T-helper 1 cell treated with Interleukin-12 subunit alpha and Interleukin-12 subunit beta and Interleukin-4 antibody, amounts not matched to agents 30 μg/mL and 1 μg/mL, for 36 hours (primary cell): ENCODE measurements around the gene PACS1.

Experiments used
- H3K27ac Mint-ChIP-seq: one replicate; pipeline ENCODE4 v1.8.0; 2021; ENCODE audit warnings: mild to moderate bottlenecking, mixed read lengths
- H3K27me3 Mint-ChIP-seq: one replicate; pipeline ENCODE4 v1.8.0; 2021; ENCODE audit warnings: low read depth, mixed read lengths
- H3K36me3 Mint-ChIP-seq: one replicate; pipeline ENCODE4 v1.8.0; 2021; ENCODE audit warnings: low read depth, mixed read lengths
- H3K4me1 Mint-ChIP-seq: one replicate; pipeline ENCODE4 v1.8.0; 2021; ENCODE audit warnings: low read depth, mixed read lengths
- H3K4me3 Mint-ChIP-seq: one replicate; pipeline ENCODE4 v1.8.0; 2021; ENCODE audit warnings: mild to moderate bottlenecking, moderate library complexity, mixed read lengths
- H3K9me3 Mint-ChIP-seq: one replicate; pipeline ENCODE4 v1.8.0; 2021; ENCODE audit warnings: mixed read lengths

The PACS1 gene

DNA sequence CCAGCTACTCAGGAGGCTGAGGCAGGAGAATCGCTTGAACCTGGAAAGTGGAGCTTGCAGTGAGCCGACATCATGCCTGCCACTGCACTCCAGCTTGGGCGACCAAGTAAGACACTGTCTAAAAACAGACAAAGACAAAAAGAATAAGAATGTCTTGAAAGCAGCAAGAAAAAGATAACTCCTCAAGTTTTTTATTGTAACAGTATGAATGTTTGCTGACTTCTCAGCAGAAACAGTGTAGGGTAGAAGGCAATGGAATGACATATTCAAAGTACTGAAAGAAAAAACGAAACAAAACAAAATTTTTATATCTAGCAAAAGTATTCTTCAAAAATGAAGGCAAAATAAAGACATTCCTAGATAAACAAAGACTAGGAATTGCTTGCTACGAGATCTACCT lies 76.9 kb downstream of the PACS1 start:
- peaks cover 8% of the 10 kb centered on the region for H3K9me3 Mint-ChIP-seq
- H3K27ac Mint-ChIP-seq: no peak overlapping the region
- no peak overlapping the region for H3K4me3 Mint-ChIP-seq
- peaks cover 17% of the 10 kb centered on the region for H3K36me3 Mint-ChIP-seq
- H3K27me3 Mint-ChIP-seq: no peaks in the 10 kb centered on the region
- H3K4me1 Mint-ChIP-seq: peaks cover 23% of the 10 kb centered on the region

DNA sequence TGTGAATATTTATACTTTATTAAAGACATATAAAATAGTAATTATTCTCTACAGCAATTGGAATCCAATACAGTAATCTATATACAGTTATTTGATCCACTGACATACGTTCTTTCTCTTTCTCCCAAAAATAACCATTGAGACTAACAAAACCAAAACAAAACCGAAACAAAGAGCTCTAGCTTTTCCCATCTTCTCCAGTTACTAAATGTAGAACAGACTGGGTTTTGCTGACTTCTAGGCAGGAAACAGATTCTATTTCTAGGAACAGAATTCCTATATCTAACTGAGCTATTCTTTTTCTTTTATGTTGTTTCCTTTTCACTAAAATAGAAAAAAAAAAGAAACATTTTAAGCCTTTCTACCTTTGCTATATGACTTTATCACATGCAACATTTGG lies 80.1 kb downstream of the PACS1 start:
- Mint-ChIP-seq H3K36me3 (peaks cover 15% of the 10 kb centered on the region), H3K27ac (no peak overlapping the region)

DNA sequence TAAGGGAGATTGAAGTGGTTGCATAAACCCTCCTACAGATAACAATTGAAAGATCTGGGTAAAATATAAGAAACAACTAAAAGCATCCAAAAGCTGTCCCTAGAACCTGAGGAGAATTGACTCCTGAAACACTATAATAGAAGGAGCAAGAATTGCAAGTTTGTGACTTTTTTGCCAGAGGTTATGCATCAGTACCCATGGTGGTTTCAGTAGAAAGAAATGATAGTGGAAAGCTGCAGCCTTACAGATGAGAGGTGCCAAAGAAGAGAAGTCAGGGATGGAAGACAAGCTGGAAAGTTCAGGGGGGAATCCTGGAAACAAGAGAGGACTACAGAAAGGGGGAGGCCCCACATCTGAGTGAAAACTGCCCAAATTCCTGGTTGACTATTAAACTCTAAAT lies 80.7 kb downstream of the PACS1 start:
- Mint-ChIP-seq H3K9me3 (peaks cover 8% of the 10 kb centered on the region), H3K27me3 (no peaks in the 10 kb centered on the region), H3K27ac (no peak overlapping the region), H3K4me3 (no peak overlapping the region), H3K4me1 (peaks cover 16% of the 10 kb centered on the region), H3K36me3 (peaks cover 10% of the 10 kb centered on the region)

More for the DNA sequence above, 80.1 kb downstream of the PACS1 start:
- Mint-ChIP-seq H3K4me3 (no peak overlapping the region), H3K9me3 (peaks cover 8% of the 10 kb centered on the region), H3K27me3 (no peaks in the 10 kb centered on the region), H3K4me1 (peaks cover 19% of the 10 kb centered on the region)

DNA sequence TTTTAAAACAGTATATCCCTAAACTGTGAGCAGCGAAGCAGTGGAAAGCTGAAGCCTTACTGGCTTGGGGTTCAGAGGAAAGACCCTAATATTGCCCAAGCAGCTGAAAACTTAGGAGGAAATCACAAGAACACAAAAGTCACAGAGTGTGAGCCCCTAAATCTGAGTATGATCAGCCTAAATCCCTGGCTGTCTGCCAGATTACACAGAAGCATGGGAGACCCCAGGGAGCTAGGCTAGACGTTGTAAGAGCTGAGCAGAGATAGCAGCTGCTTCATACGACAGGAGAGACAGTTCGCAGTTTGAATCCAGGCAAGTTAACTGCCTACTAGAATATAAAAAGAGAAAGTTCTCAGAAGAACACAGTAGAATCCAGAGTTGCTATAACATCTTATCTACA lies 81.2 kb downstream of the PACS1 start:
- peaks cover 11% of the 10 kb centered on the region for H3K4me1 Mint-ChIP-seq
- no peak overlapping the region for H3K4me3 Mint-ChIP-seq
- no peaks in the 10 kb centered on the region for H3K27me3 Mint-ChIP-seq
- H3K27ac Mint-ChIP-seq: no peak overlapping the region
- H3K36me3 Mint-ChIP-seq: peaks cover 6% of the 10 kb centered on the region
- H3K9me3 Mint-ChIP-seq: peaks cover 7% of the 10 kb centered on the region

DNA sequence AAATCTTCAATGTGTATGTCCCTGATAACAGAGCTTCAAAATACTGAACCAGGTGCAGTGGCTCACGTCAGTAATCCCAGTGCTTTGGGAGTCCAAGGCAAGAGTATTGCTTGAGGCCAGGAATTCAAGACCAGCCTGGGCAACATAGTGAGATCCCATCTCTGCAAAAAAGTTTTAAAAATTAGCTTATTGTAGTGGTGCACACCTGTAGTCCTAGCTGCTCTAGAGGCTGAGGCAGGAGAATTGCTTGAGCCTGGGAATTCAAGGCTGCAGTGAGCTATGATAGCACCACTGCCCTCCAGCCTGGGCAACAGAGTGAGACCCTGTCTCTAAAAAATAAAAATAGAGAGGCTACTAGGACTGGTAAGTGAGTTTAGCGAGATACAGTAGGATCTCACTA lies 84.0 kb downstream of the PACS1 start:
- H3K27ac Mint-ChIP-seq: no peak overlapping the region
- H3K4me3 Mint-ChIP-seq: no peak overlapping the region
- no peaks in the 10 kb centered on the region for H3K9me3 Mint-ChIP-seq
- peaks cover 18% of the 10 kb centered on the region for H3K4me1 Mint-ChIP-seq
- H3K27me3 Mint-ChIP-seq: no peaks in the 10 kb centered on the region
- peaks cover 4% of the 10 kb centered on the region for H3K36me3 Mint-ChIP-seq

DNA sequence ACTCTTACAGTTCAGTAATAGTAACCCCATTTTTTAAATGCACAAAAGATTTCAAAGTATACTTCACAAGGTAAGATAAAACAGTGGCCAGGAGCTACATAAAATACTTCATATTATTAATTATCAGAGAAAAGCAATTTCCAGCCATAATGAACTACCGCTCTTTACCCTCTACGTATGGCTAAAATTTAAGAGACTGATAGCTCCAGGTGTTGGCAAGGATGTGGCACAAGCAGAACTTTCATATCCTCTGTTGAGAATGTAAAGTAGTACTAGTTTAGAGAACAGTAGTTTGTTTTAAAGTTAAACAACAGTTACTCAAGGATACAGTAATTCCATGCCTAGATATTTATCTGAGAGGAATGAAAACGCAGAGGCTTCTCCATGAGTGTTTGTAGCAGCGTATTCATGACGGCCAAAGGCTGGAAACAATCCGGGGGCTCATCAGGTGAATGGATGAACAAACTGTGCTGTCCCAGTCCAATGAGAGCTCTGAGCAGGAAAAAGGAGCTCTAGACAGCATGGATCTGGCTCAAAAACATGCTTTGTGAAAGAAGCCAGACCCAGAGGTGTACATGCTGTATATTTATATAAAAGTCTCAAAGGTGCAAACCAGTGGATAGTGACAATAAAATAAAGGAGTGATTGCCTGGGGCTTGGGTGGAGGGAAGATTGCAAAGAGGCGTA lies 85.5 kb downstream of the PACS1 start:
- Mint-ChIP-seq H3K27me3 (no peaks in the 10 kb centered on the region), H3K27ac (no peak overlapping the region), H3K9me3 (no peaks in the 10 kb centered on the region), H3K4me1 (peaks cover 13% of the 10 kb centered on the region), H3K36me3 (peaks cover 4% of the 10 kb centered on the region), H3K4me3 (no peak overlapping the region)

DNA sequence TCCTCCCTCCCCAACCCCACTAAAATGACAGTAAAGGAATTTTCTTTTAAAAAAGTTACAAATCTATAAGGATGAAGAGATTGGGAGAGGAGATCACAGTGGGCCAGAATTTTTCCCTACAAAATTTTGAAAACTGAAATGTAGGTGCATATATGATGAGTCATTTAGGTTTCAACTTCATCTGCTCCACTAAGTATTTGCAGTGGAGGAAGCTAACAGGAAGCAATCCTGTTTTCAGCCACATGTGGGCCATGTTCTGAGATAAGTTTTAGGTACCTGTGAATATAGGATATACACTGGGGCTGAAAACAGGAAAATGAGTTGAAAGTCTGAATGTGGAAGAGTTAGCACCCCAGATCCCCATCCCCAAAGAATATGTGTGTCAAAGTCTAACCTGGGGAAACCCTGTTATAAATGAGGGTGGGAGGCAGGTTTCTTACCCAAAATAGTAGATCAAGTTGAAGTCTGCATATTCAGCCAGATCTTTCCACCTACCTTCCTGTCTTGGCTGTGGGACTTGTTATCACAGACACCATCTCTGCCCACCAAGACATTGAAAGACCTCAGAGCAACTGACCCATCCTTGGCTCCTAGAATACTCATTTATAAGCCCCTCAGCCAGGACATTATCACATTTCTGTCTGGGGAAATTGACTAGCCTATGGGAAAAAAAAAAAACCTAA lies 87.3 kb downstream of the PACS1 start:
- Mint-ChIP-seq H3K9me3 (no peaks in the 10 kb centered on the region), H3K36me3 (no peaks in the 10 kb centered on the region), H3K27ac (no peak overlapping the region), H3K4me1 (peaks cover 13% of the 10 kb centered on the region), H3K27me3 (no peaks in the 10 kb centered on the region), H3K4me3 (no peak overlapping the region)

DNA sequence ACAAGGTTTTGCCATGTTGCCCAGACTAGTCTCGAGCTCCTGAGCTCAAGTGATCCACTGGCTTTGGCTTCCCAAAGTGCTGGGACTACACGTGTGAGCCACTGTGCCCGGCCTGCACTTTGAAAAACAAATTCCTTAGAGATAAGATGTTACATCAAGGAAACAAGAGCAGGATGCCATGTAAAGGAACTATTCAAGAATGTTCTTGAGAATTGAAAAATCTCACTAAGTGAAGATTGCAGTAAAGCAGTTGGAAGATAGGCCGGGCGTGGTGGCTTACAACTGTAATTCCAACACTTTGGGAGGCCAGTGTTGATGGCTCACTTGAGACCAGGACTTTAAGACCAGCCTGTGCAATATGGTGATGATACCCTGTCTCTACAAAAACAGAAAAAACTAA lies 88.1 kb downstream of the PACS1 start:
- no peak overlapping the region for H3K27ac Mint-ChIP-seq
- H3K27me3 Mint-ChIP-seq: no peaks in the 10 kb centered on the region
- H3K4me3 Mint-ChIP-seq: no peak overlapping the region
- H3K9me3 Mint-ChIP-seq: no peaks in the 10 kb centered on the region
- peaks cover 13% of the 10 kb centered on the region for H3K4me1 Mint-ChIP-seq
- H3K36me3 Mint-ChIP-seq: no peaks in the 10 kb centered on the region

DNA sequence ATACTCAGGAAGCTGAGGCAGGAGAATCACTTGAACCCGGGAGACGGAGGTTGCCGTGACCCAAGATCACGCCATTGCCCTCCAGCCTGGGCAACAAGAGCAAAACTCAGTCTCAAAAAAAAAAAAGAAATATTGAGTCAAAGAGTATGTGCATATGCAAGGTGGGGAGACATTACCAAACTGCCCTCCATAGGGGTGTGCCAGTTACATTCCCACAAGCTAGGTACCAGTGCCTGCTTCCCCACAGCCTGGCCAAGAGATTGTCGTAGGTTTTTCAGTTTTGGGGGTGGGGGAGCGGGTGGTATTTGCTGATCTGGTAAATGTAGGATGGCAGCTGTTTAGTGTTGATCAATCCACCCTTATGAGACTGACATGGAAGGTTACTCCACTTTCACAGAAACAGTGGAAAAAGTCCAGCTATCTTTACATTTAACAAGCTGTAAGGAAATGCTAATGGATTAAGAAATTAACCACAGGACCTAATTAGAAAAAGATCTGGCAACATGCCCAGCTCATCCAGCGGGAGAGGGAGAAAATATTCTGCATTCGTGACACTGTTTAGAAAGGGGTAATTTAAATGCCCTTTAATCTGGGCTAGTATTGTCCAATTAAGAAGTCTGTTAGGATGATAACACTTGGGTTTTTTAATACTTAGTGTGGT lies 89.4 kb downstream of the PACS1 start:
- H3K4me1 Mint-ChIP-seq: peaks cover 14% of the 10 kb centered on the region
- H3K36me3 Mint-ChIP-seq: no peaks in the 10 kb centered on the region
- H3K4me3 Mint-ChIP-seq: no peak overlapping the region
- no peak overlapping the region for H3K27ac Mint-ChIP-seq
- no peaks in the 10 kb centered on the region for H3K27me3 Mint-ChIP-seq
- H3K9me3 Mint-ChIP-seq: no peaks in the 10 kb centered on the region

DNA sequence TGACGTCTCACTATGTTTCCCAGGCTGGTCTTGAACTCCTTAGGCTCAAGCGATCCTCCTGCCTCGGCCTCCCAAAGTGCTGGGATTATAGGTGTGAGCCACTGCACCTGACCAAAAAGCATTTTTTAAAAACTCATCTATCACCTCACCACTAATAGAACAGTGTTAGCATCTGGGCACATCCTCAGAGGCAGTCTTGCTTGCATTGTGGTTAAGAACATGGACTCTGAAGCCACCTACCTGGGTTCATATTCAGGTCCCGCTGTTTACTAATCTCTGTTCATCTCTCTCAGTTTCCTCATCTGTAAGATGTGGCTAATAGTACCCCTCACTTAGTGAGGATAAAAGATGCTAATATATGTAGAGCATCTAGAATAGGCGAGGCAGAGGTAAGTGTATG lies 90.6 kb downstream of the PACS1 start:
- Mint-ChIP-seq H3K4me1 (peaks cover 11% of the 10 kb centered on the region), H3K9me3 (no peaks in the 10 kb centered on the region), H3K36me3 (no peaks in the 10 kb centered on the region), H3K27me3 (no peaks in the 10 kb centered on the region), H3K4me3 (no peak overlapping the region), H3K27ac (no peak overlapping the region)

DNA sequence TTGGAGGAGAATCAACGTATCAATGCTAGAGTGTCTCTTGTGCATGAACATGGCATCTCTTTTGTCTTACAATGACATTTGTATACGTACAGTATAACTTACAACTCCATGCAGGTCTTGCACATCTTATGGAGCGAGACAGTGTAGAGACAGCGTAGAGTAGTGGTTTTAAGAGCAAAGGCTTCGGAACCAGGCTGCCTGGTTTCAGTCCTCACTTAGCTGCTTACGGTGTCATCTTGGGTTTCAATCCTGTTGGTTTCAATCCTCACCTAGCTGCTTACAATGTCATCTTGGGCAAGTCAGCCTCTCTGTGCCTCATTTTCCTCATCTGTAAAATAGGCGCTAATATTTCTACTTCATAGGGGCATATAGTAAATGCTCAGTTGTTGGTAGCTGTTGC lies 98.2 kb downstream of the PACS1 start:
- H3K9me3 Mint-ChIP-seq: no peaks in the 10 kb centered on the region
- H3K36me3 Mint-ChIP-seq: no peaks in the 10 kb centered on the region
- no peak overlapping the region for H3K27ac Mint-ChIP-seq
- peaks cover 1% of the 10 kb centered on the region for H3K4me1 Mint-ChIP-seq
- no peaks in the 10 kb centered on the region for H3K27me3 Mint-ChIP-seq
- H3K4me3 Mint-ChIP-seq: no peak overlapping the region

DNA sequence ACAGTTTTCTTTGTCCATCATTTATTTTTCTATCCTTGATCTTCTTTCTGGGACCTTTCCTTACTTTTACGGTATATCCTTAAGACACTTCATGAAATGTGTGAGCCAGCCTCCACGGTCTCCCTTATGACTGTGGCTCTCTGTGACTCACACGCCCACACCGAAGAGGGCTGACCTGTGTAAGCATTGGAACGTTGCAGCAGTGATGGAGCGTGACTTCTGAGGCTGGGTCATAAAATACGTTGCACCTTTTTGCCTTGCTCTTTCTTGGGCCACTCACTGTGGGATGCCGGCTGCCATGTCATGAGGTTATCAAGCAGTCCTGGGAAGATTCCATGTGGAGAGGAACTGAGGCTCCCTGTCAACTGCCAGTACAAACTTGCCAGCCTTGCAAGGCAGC lies 102.1 kb downstream of the PACS1 start:
- H3K27ac Mint-ChIP-seq: no peak overlapping the region
- H3K4me3 Mint-ChIP-seq: no peak overlapping the region
- no peaks in the 10 kb centered on the region for H3K9me3 Mint-ChIP-seq
- peaks cover 3% of the 10 kb centered on the region for H3K4me1 Mint-ChIP-seq
- H3K27me3 Mint-ChIP-seq: no peaks in the 10 kb centered on the region
- no peaks in the 10 kb centered on the region for H3K36me3 Mint-ChIP-seq

DNA sequence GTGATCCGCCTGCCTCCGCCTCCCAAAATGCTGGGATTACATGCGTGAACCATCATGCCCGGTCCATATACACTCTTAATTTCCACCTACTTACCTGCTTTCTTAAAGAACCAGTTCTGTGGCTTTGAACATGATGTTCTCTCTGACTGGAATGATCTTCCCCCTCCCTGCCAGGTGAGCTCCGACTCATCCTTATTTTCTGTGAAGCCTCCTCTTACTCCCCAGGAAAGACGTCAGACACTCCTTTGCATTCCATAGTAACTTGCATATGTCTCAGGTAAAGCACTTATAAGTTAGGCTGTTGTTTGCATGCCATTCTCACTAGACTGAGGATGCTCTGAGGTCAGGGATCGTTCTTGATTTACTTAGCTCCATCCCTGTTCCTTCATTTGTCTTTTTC lies 106.6 kb downstream of the PACS1 start:
- H3K36me3 Mint-ChIP-seq: no peaks in the 10 kb centered on the region
- no peak overlapping the region for H3K4me3 Mint-ChIP-seq
- H3K27me3 Mint-ChIP-seq: no peaks in the 10 kb centered on the region
- H3K27ac Mint-ChIP-seq: no peak overlapping the region
- H3K4me1 Mint-ChIP-seq: peaks cover 5% of the 10 kb centered on the region
- H3K9me3 Mint-ChIP-seq: no peaks in the 10 kb centered on the region

DNA sequence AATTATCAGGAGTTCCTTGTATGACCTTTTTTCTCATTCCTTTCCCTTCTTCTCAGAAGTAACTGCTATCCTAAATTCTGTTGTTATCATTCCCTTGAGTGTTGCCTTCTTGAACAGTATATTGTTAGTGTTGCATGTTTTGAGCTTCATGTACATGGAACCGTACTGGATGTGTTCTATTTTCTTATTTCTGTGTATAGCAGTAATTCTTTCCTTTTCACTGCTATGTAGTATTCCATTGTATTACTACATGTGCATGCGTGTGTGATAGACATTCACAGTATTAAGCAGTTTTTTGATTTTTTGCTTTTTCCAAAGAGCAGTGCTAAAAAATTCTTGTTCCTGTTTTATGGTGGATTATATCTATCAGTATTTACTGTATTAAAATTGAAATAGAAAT lies 108.1 kb downstream of the PACS1 start:
- H3K27me3 Mint-ChIP-seq: no peaks in the 10 kb centered on the region
- peaks cover 6% of the 10 kb centered on the region for H3K4me1 Mint-ChIP-seq
- no peaks in the 10 kb centered on the region for H3K36me3 Mint-ChIP-seq
- no peak overlapping the region for H3K27ac Mint-ChIP-seq
- no peaks in the 10 kb centered on the region for H3K9me3 Mint-ChIP-seq
- H3K4me3 Mint-ChIP-seq: no peak overlapping the region

DNA sequence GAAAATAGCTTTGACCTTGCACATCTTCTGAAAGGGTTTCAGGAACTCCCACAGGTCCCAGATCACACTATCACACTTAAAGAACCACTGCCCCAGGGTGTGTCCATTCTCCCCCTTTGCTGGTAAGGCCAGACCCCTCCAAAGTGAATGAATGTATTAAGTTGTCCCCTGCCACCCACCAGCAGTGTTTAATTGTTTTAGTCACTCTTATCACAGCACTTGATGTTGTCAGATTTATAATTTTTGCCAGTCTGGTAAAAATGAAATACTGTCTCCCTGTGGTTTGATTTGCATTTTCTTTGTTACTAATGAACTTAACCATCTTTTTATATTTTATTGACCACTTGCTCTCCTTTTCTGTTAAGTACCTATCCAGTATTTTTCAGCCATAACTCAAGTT lies 108.8 kb downstream of the PACS1 start:
- Mint-ChIP-seq H3K27ac (no peak overlapping the region), H3K36me3 (no peaks in the 10 kb centered on the region), H3K27me3 (no peaks in the 10 kb centered on the region), H3K9me3 (no peaks in the 10 kb centered on the region), H3K4me3 (no peak overlapping the region), H3K4me1 (peaks cover 6% of the 10 kb centered on the region)
